ENCODE measurements around the gene PRKCB.

The PRKCB gene

DNA sequence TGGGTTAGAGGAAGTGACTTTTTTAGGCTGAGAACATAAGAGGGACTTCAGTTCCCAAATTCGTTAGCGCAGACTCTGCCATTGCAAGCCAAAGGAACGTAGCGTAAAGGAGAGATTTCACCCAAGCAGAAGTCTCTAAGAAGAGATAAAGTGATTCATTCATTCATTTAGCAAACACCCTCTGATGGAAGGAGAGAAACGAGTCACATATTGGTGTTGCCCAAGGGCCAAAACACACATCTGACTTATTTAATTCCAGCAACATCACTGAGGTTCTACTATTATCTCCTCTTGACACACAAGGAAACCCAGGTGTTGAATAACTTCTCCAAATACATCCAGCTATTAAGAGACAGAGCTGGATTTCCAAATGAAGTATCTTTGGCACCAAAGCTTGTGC, 334.6 kb downstream of the PRKCB start:
- H3K4me3 ChIP-seq (IDR thresholded peaks at IDR 0.05; ENCODE audit: insufficient read depth, low read depth, low read length): no peak overlapping the region
- H3K27ac ChIP-seq: no peak overlapping the region
- no peaks in the 10 kb centered on the region for H3K79me2 ChIP-seq (ENCODE audit: insufficient read depth, low read depth)
- no peaks in the 10 kb centered on the region for H3K27me3 ChIP-seq (ENCODE audit: insufficient read depth, low read depth)
- no peak overlapping the region for H3K4me2 ChIP-seq
- no peak overlapping the region for H3K9ac ChIP-seq
- no peaks in the 10 kb centered on the region for H3K4me1 ChIP-seq (ENCODE audit: low read depth, poor library complexity, severe bottlenecking)
- TF ChIP-seq, protein P1, sequence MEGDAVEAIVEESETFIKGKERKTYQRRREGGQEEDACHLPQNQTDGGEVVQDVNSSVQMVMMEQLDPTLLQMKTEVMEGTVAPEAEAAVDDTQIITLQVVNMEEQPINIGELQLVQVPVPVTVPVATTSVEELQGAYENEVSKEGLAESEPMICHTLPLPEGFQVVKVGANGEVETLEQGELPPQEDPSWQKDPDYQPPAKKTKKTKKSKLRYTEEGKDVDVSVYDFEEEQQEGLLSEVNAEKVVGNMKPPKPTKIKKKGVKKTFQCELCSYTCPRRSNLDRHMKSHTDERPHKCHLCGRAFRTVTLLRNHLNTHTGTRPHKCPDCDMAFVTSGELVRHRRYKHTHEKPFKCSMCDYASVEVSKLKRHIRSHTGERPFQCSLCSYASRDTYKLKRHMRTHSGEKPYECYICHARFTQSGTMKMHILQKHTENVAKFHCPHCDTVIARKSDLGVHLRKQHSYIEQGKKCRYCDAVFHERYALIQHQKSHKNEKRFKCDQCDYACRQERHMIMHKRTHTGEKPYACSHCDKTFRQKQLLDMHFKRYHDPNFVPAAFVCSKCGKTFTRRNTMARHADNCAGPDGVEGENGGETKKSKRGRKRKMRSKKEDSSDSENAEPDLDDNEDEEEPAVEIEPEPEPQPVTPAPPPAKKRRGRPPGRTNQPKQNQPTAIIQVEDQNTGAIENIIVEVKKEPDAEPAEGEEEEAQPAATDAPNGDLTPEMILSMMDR (conservative IDR thresholded peaks at IDR 0.05; ENCODE audit: low read depth, low read length): no peak
- H4K20me1 ChIP-seq (ENCODE audit: insufficient read depth): no peaks in the 10 kb centered on the region
- H2AFZ ChIP-seq (ENCODE audit: low read depth): no peak overlapping the region
- no peaks in the 10 kb centered on the region for H3K36me3 ChIP-seq (ENCODE audit: insufficient read depth)

DNA sequence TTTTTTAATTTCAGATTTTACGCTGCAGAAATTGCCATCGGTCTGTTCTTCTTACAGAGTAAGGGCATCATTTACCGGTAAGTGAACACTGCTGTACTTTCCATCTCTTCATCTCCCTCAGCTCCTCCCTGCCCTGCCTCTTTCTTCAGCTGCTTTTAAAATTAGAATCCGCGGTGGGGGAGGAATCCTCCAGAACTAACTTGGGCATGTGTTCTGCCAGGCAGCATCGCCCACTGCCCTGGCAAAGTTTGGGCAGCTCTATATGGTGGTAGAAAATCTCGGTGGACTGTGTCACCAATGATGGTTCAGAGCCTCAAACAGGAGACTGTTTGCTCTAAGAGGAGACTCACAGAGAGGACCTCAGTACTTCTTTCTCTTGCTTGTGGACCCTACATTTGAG, 338.7 kb downstream of the PRKCB start:
- TF ChIP-seq, protein P1 (conservative IDR thresholded peaks at IDR 0.05; ENCODE audit: low read depth, low read length): no peak
- Histone ChIP-seq H3K27me3 (ENCODE audit: insufficient read depth, low read depth) (no peaks in the 10 kb centered on the region), H2AFZ (ENCODE audit: low read depth) (no peak overlapping the region), H3K36me3 (ENCODE audit: insufficient read depth) (no peaks in the 10 kb centered on the region), H4K20me1 (ENCODE audit: insufficient read depth) (no peaks in the 10 kb centered on the region), H3K9ac (no peak overlapping the region), H3K27ac (no peak overlapping the region), H3K79me2 (ENCODE audit: insufficient read depth, low read depth) (no peaks in the 10 kb centered on the region), H3K4me1 (ENCODE audit: low read depth, poor library complexity, severe bottlenecking) (no peaks in the 10 kb centered on the region), H3K4me3 (IDR thresholded peaks at IDR 0.05; ENCODE audit: insufficient read depth, low read depth, low read length) (no peak overlapping the region), H3K4me2 (no peak overlapping the region)

DNA sequence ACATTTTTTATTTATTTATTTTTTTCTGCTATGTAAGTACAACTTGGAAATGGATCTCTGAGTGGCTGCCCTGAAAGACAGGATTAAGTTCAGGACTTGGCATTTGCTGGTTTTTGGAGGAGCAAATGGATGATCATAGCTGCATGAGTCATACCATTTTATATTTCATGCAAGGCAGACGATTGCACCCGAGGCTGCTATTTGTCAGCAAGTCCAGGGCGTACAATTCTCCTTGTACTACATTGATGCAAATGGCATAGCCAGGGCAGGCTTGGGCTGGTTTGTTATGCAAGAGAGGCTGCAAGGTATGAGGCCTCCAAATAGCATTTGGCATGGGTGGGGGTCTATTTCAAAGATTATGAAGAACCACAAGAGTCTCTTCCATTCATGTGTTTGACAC, 339.2 kb downstream of the PRKCB start:
- Histone ChIP-seq H3K4me2 (no peak overlapping the region), H3K9ac (no peak overlapping the region), H4K20me1 (ENCODE audit: insufficient read depth) (no peaks in the 10 kb centered on the region), H3K27ac (no peak overlapping the region), H3K4me3 (IDR thresholded peaks at IDR 0.05; ENCODE audit: insufficient read depth, low read depth, low read length) (no peak overlapping the region), H3K4me1 (ENCODE audit: low read depth, poor library complexity, severe bottlenecking) (no peaks in the 10 kb centered on the region), H2AFZ (ENCODE audit: low read depth) (no peak overlapping the region), H3K27me3 (ENCODE audit: insufficient read depth, low read depth) (no peaks in the 10 kb centered on the region), H3K79me2 (ENCODE audit: insufficient read depth, low read depth) (no peaks in the 10 kb centered on the region), H3K36me3 (ENCODE audit: insufficient read depth) (no peaks in the 10 kb centered on the region)
- TF ChIP-seq, protein P1 (conservative IDR thresholded peaks at IDR 0.05; ENCODE audit: low read depth, low read length): no peak

DNA sequence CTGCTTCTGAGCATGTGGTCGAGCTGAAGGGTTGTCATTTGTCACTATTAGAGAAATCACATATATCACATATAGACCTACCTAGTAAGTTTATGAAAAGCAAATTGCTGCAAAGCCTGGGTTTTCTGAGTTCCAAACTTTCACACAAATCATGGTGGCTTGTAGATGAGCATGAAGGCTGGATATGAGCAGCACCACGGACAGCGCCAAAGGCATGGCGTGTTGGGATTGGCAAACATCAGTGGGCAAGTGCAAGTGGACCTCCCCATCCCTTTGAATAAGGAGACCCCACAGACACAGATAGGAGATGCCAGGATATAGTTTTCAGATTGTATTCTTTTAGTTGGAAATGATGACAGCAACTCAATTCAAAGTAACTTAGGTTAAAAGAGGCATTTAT, 342.7 kb downstream of the PRKCB start:
- Histone ChIP-seq H3K9ac (no peak overlapping the region), H3K27me3 (ENCODE audit: insufficient read depth, low read depth) (no peaks in the 10 kb centered on the region), H3K79me2 (ENCODE audit: insufficient read depth, low read depth) (no peaks in the 10 kb centered on the region), H3K4me2 (no peak overlapping the region), H3K27ac (no peak overlapping the region), H3K4me1 (ENCODE audit: low read depth, poor library complexity, severe bottlenecking) (no peaks in the 10 kb centered on the region), H2AFZ (ENCODE audit: low read depth) (no peak overlapping the region), H3K4me3 (IDR thresholded peaks at IDR 0.05; ENCODE audit: insufficient read depth, low read depth, low read length) (no peak overlapping the region), H3K36me3 (ENCODE audit: insufficient read depth) (no peaks in the 10 kb centered on the region), H4K20me1 (ENCODE audit: insufficient read depth) (no peaks in the 10 kb centered on the region)
- TF ChIP-seq, protein P1 (conservative IDR thresholded peaks at IDR 0.05; ENCODE audit: low read depth, low read length): no peak

DNA sequence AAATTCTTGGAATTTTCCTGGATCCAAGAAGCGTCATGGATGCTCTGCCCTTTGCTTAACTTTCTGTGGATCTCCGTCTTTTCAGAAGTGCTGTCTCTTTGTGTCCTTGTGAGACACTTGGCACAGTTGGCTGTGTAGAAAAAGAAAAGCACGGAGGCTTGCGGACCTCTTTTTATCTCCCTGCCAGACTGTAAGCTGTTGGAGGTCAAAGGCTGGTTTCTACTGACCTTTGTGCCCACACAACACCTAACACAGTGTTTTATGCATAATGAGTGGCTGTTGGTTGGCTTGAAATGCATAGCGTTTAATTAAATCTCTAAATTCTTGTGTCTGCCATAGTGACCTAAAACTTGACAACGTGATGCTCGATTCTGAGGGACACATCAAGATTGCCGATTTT, 344.7 kb downstream of the PRKCB start:
- H3K4me2 ChIP-seq: no peak overlapping the region
- TF ChIP-seq, protein P1 (conservative IDR thresholded peaks at IDR 0.05; ENCODE audit: low read depth, low read length): no peak
- H3K4me3 ChIP-seq (IDR thresholded peaks at IDR 0.05; ENCODE audit: insufficient read depth, low read depth, low read length): no peak overlapping the region
- H4K20me1 ChIP-seq (ENCODE audit: insufficient read depth): no peaks in the 10 kb centered on the region
- H3K27me3 ChIP-seq (ENCODE audit: insufficient read depth, low read depth): no peaks in the 10 kb centered on the region
- H3K4me1 ChIP-seq (ENCODE audit: low read depth, poor library complexity, severe bottlenecking): no peaks in the 10 kb centered on the region
- H3K27ac ChIP-seq: no peak overlapping the region
- H2AFZ ChIP-seq (ENCODE audit: low read depth): no peak overlapping the region
- H3K9ac ChIP-seq: no peak overlapping the region
- no peaks in the 10 kb centered on the region for H3K79me2 ChIP-seq (ENCODE audit: insufficient read depth, low read depth)
- H3K36me3 ChIP-seq (ENCODE audit: insufficient read depth): no peaks in the 10 kb centered on the region
